GM18519 (cell line): ENCODE results near the gene CTNND1.
"Not testable (repeated sequence)": the region's sequence is repeated elsewhere in the genome, so short reads cannot be mapped to it uniquely, and the experiment has no call there.

ENCODE experiments used
- ATAC-seq: cut with Tn5 transposase; IDR thresholded peaks from one replicate; pipeline ENCODE4 v1.9.1; 2021; ENCODE audit warnings: mild to moderate bottlenecking, moderate library complexity; ENCODE audit not compliant: unreplicated experiment, low FRiP score

CTNND1 gene, protein sequence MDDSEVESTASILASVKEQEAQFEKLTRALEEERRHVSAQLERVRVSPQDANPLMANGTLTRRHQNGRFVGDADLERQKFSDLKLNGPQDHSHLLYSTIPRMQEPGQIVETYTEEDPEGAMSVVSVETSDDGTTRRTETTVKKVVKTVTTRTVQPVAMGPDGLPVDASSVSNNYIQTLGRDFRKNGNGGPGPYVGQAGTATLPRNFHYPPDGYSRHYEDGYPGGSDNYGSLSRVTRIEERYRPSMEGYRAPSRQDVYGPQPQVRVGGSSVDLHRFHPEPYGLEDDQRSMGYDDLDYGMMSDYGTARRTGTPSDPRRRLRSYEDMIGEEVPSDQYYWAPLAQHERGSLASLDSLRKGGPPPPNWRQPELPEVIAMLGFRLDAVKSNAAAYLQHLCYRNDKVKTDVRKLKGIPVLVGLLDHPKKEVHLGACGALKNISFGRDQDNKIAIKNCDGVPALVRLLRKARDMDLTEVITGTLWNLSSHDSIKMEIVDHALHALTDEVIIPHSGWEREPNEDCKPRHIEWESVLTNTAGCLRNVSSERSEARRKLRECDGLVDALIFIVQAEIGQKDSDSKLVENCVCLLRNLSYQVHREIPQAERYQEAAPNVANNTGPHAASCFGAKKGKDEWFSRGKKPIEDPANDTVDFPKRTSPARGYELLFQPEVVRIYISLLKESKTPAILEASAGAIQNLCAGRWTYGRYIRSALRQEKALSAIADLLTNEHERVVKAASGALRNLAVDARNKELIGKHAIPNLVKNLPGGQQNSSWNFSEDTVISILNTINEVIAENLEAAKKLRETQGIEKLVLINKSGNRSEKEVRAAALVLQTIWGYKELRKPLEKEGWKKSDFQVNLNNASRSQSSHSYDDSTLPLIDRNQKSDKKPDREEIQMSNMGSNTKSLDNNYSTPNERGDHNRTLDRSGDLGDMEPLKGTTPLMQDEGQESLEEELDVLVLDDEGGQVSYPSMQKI

DNA sequence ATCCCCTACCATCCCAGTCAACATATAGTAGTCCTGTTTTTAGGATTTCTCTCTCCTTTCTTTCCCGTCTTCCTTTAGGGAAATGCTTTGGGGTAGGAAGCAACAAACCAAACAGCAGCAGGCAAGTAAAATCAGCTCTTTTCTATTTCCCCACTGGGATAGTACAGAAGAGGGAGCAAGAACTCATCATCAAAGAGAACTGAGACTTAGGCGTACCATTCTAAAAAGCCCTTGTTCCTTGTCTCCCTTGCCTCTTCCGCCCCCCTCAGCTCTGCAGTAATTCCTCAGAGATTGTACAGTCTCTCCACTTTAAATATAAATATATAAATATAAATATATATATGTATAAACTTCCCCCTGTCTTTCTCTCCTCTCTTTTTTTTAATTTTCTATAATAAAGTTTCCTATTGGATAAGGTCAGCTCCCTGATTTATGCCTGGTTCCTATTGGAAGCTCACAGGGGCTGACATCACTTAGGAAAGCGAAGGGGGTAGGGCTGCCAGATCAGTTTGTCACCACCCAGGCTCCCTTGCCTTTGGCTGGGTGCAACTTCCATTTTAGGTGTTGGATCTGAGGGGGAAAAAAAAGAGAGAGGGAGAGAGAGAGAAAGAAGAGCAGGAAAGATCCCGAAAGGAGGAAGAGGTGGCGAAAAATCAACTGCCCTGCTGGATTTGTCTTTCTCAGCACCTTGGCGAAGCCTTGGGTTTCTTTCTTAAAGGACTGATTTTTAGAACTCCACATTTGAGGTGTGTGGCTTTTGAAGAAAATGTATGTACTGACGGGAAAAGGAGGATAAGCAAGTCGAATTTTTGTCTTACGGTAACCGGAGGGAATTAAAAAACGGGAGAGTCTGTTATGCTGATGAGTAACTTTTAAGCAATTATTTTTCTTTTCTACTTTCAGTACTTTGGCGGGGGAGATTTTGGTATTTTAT, at the start of gene CTNND1:
CTNND1 (plus strand) TSS at position 502 of the 934 bp plus-strand sequence. CDS start 29,677 bp downstream, outside the sequence.
- ATAC-seq: peak; percentile 86

DNA sequence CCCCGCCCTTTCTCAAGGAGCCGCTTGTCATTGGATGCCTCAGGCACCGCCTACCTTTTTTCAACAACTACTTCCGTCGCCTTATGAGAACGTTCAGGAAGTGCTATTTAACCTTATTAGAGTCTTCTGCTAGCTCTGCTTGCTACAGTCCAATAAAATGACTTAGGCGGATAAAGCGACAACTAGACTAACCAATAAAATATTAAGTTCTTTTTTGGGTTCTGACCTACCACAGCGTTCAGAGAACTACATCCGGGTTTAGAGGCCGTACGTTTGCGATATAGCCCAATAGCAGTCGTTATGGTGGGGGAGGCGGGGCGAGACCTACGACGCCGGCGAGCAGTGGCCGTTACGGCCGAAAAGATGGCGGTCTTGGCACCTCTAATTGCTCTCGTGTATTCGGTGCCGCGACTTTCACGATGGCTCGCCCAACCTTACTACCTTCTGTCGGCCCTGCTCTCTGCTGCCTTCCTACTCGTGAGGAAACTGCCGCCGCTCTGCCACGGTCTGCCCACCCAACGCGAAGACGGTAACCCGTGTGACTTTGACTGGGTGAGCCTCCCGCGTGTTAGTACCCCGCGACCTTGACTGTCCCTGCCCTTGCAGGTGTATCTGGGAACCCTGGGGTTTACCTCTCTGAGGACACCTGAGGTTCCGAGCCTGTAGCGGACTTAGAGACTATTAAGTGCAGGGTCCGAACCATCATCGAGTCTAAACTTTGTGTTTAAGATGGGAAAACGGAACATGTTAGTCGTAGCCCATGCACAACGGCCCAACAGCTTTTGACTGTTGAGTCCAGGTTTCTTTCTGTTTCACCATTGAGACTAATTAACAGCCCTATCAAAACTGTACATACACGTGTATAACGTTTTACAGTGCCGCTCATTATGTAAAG, 49.1 kb upstream of the CTNND1 start, which contains the start of gene TMX2:
TMX2 (plus strand) TSS at position 338 of the 895 bp plus-strand sequence; CDS start at position 364, 26 bp downstream.
- ATAC-seq: peak; percentile 97

DNA sequence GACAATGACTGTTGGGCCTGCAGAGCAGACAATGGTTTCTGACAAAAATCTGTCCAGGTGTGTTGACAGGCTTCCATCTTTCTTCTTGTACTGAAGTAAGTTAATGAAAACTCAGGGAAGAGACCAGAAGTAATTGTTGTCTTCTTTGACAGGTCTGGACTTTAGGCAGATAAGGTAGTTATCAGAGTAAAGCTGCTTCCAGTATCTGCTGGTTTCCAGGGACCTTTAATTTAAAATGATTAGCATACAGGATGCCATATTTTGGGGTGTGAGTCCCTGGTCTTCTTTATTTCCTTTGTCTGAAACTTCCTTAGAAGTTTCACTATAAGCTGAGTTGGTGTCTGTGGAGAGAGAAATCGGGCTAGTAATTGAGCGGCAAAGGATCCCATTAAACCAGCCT, 47.8 kb upstream of the CTNND1 start:
- no peak for ATAC-seq

DNA sequence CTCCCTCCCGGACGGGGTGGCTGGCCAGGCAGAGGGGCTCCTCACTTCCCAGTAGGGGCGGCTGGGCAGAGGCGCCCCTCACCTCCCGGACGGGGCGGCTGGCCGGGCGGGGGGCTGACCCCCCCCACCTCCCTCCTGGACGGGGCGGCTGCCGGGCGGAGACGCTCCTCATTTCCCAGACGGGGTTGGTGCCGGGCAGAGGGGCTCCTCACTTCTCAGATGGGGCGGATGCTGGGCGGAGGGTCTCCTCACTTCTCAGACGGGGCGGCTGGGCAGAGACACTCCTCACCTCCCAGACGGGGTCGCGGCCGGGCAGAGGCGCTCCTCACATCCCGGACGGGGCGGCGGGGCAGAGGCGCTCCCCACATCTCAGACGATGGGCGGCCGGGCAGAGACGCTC, 44.9 kb upstream of the CTNND1 start:
- not testable (repeated sequence) for ATAC-seq

DNA sequence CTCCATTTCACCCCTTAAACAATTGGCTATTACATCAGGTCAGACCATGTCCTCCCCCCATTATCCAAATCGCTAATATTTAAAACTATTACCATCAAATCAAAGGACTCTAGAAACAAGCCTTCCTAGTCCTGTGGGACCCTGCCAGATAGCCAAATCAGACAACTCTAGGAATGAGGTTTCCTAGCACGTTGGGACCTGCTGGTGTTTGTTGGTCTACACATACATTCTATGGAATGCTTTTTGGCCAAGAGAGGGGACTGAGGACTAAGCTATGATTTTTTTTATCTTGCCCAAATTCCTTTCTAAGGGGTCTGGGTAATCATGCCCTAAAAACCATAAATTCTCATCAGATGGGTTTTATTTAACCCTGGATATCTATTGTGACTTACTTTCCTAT, 34.4 kb upstream of the CTNND1 start:
- no peak for ATAC-seq

DNA sequence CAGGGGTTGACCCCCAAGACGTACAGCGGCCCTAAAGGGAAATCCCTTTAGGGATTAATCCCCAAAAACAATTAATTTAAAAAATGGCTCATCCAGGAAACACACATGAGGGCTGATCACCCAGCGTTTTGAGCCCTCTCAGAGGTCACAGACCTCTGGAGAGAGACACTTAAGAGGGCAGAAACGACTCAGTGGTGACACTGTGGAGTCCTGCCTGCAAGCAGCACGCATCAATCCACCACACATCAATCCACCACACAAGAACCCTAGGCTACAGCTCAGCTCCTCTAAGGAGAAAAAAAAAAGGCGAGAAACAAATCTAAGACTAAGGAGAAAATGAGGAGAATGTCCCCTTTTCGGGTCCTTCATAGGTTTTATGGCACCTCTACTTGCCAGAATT, 32.8 kb upstream of the CTNND1 start:
- ATAC-seq: no peak

DNA sequence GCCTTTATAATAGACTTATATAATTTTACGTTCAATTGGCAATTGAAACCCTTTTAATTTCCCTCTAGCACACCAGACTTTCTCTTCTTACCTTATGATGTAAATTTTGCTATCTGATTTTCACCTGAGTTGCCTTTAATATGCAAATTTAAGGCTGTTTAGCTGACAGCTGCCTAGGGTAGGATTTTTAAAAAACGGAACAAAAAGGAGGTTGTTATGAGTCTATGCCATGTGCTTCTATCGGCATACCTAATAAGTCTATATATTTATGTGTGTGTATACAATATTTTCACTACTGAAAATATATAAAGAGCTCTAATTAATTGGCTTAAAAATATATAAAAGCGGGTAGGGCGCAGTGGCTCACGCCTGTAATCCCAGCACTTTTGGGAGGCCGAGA, 32.1 kb upstream of the CTNND1 start:
- no peak for ATAC-seq

DNA sequence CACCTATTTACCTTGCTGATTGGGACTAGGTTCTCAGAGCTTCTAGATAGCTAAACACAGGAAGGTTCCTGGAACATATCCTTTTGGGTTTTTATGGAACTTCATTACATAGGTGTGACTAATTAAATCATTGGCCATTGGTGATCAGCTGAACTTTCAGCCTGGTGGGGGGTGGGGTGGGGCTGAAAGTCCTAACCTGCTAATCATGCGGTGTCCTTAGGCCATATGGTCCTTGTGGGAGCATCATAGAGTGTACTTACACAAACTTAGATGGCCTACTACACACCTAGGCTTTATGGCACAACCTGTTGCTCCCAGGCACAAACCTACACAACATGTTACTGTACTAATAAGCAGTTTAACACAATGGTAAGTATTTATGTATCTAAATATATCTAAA, 28.9 kb upstream of the CTNND1 start:
- no peak for ATAC-seq

DNA sequence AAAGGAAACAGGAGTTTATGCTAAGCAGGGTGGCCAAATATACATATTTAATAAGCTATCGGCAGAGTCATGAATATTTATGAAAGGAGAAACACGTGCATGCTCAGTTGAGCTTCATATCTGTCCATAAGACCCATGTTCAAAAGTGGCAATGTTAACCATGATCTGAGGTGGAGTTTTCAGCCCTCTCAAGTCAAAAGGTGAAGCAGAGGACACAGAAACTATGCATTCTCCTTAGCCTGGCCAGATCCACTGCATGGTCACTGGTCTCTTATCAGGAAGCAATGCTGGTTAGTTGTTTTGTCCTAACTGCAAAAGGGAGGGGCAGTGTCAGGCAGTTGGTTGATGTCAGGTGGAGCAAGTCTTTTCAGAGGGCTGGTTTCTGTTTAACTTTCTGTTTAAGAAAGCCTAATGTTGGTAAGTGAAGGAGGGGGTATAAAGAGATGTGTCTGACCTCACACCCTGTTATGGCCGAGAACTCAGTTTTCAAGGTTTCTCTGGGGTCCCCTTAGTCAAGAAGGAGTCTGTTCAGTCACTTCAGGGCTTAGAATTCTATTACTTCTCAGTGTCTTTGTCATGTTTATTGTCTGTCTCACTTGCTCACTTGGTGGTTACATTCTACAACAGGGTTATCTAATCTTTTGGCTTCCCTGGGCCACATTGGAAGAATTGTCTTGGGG, 25.8 kb upstream of the CTNND1 start:
- ATAC-seq: no peak

DNA sequence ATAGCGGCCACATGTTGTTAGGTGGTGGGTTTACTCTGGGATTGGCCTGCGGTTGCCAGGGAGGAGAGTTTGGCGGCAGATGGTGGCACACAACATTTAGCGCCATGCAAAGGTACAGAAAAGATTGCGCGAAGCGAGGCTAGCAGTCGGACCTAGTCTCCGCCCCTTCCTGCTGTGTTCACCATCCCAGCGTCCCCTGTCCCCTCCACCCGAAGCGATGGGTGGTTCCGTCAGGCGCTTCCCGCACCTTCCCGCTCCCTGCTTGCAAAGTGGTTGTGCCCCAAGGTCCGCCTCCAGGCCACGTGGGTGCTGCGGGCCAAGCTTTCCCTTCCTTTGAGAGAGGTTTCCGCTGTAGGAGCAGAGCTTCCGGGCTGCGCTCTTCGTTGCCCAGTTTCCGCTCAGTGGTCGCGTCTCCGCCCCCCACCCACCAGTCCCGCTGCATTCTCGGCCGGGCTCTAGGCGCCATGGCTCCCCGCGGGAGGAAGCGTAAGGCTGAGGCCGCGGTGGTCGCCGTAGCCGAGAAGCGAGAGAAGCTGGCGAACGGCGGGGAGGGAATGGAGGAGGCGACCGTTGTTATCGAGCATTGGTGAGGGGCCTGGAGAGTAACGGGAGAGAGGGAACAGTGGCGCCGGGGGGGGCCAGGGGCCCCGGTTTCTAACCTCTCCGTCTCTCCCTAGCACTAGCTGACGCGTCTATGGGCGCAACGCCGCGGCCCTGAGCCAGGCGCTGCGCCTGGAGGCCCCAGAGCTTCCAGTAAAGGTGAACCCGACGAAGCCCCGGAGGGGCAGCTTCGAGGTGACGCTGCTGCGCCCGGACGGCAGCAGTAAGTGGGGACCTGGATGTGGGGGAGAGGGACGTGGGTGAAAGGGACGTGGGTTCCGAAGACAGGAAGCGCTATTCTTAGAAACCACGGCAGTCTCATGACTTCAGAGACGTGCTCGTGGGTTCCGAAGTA, 20.2 kb upstream of the CTNND1 start, which contains the start of gene SELENOH:
SELENOH (plus strand) TSS at position 360 of the 955 bp plus-strand sequence; CDS start at position 465, 105 bp downstream.
- peak; percentile 81 for ATAC-seq

DNA sequence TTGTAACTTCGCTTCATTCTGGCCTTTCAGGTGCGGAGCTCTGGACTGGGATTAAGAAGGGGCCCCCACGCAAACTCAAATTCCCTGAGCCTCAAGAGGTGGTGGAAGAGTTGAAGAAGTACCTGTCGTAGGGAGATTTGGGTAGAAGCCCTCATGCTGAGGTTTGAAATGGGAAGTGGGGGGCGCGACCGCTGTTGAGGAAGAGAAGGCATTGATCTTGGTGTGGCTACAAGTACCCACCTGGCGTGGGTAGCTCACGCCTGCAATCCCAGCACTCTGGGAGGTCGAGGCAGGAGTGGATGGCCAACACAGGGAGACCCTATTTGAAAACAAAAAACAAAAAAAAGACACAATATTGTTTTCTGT, 19.5 kb upstream of the CTNND1 start:
- no peak for ATAC-seq

DNA sequence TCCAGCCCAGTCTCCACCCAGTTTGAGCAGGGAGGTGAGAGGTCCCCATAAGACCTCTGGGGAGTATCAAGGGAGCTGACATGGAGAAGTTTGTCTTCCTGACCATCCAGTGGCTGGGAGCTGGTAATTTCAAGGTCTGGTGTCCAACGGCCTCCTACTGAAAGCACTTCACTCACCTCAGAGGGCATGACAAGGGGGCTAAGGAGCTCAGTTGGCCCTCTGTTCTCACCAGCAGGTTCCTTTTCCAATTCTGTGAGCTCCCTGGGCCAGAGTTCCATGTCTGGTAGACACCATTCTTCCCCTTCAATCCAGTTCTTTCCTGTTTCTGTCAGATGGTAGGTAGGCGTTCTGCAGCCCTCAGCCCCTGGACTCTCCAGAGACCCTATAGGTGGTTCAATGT, 17.2 kb upstream of the CTNND1 start:
- no peak for ATAC-seq

DNA sequence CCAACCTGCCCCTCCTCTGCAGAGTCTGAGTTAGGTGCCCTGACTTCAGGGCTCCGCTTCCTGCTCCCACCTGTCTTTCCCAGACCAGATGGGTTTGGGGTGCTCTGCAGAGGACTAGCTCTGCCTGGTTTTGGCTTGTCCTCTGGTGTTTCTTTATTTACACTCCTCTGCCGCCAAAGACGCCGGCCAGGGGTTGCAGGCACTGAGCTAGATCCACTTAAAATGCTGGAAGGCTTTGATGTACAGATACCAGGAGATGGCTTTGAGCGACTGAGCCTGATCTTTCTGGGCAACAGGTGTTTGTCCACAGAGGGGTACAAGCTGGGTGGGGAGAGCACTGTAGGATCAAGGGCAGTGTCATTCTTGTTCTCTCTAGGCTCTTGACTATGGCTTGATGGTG, 16.4 kb upstream of the CTNND1 start:
- no peak for ATAC-seq

DNA sequence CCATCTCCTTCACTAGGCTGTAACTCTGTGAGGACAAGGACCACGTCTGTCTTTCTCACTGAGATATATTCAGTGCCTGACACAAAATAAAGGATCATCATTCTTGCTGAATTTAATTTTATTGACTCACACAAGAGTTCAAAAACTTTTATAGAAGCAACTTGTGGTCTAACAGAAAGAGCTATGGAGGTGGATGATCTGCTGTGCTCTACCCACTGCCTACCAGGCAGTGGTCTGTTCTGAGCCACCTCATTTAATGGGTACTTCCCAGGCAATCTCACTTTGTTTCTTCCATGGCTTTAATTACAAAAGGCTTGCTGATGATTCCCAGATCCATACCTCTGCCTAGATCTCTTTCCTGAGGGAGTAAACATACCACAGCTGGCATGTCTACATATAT, 14.7 kb upstream of the CTNND1 start:
- ATAC-seq: no peak

DNA sequence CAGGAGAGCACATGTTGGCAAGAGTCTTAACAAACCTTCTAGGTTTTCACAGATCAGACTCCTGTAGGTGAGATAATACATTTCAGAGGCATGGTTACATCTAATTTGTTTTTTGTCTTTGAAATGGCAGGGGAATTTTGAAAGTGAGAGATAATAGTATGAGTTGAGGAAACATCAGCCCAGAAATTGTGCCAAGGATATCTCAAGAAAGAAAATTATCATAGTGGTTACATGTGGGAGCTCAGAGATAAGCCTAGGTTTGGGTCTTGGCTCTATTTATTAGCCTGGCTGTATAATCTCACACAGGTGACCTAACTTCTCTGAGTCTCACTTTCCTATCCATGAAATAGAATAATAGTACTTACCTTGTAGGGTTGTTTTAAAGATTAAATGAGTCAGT, 10.4 kb upstream of the CTNND1 start:
- no peak for ATAC-seq

DNA sequence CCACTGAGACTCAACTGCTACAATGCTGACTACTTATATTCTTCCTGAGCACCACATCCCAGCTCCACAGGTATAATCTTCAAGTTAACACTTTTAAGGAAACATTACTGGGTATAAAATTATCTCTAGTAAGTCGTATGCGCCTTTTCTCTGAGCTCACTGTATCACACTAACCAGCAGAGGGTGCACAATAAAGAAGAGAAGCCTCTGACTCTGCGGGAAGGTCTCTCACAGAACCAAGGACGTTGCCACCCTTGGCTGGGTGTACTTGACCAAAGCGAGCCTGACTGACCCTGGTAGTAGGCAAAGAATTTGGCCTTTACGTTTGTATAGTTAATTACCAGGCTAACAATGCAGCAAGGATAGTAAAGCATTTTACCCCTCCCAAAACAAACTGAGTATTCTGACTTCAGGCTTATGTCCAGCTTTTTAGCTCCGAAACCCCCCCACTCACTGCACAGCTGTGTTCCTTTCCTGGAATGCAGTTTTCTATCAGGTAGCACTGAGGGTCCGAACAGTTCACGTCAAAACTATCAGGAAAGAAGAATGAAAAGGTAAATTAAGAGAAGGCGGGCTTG, 9.8 kb upstream of the CTNND1 start, which contains the start of gene BTBD18:
BTBD18 (minus strand) TSS at position 144 of the 578 bp plus-strand sequence. CDS start 631 bp downstream, outside the sequence.
- ATAC-seq: no peak

DNA sequence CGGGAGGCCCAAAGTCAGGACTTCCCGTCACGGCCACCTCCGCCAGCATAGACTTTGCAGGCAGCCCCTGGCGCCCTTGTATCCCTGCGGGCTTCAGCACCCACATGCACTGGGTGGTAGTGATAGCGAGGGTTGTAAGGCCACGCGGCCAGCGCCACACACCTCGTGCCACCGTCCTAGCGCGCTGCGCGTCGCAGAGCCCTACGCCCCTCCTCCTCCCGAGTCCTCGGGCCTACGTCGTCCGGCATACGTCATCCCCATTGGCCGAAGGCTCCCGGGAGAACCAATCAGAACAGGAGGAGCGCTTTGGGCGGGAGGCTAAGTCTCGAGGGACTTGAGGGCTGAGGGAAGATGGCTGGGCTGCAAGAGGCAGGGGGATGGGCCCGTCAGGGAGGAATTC, 8.6 kb upstream of the CTNND1 start:
- ATAC-seq: no peak
